ENCODE data around the gene RBM27. TPM values are rescaled to one million over a fixed set of nuclear protein-coding genes. Genes with fewer than 3 reads are reported as not detected.
"Not testable (repeated sequence)": the region's sequence is repeated elsewhere in the genome, so short reads cannot be mapped to it uniquely, and the experiment has no call there.

The RBM27 gene
- total RNA-seq, 1 donor from 2014 or later, result 17.4 TPM

DNA sequence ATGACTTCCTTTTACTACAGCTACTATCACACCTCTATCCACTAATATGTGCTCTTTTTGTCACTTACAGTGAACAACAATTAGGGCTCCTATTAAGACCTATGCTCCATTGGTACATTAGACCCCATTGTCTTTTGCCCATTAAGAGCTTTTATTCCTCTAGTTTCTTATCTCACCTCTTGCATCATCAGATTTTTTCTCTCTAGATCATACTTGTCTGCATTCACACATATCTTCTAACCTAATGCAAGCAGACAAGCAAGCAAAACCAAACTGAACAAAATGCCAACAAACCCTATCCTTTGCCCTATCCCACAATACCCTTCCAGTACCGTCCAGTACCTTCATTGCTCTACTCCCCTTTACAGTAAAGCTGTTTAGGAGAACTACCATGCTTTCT lies 10.1 kb upstream of the RBM27 start:
- H3K4me3 ChIP-seq (ENCODE audit: low read depth, low read length), result no peak overlapping the region
- TF ChIP-seq, protein P1, sequence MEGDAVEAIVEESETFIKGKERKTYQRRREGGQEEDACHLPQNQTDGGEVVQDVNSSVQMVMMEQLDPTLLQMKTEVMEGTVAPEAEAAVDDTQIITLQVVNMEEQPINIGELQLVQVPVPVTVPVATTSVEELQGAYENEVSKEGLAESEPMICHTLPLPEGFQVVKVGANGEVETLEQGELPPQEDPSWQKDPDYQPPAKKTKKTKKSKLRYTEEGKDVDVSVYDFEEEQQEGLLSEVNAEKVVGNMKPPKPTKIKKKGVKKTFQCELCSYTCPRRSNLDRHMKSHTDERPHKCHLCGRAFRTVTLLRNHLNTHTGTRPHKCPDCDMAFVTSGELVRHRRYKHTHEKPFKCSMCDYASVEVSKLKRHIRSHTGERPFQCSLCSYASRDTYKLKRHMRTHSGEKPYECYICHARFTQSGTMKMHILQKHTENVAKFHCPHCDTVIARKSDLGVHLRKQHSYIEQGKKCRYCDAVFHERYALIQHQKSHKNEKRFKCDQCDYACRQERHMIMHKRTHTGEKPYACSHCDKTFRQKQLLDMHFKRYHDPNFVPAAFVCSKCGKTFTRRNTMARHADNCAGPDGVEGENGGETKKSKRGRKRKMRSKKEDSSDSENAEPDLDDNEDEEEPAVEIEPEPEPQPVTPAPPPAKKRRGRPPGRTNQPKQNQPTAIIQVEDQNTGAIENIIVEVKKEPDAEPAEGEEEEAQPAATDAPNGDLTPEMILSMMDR (conservative IDR thresholded peaks at IDR 0.05; ENCODE audit: low read depth, low read length), result no peak
- no peak for DNase-seq (ENCODE audit: low read depth)

- not testable (repeated sequence) for DNase-seq (ENCODE audit: low read depth); H3K4me3 ChIP-seq (ENCODE audit: low read depth, low read length)
Observed at GRCh38 chr5:146194997-146195396, 8.4 kb upstream of the RBM27 start.

- no peak overlapping the region for H3K4me3 ChIP-seq (ENCODE audit: low read depth, low read length)
- no peak for DNase-seq (ENCODE audit: low read depth)
- TF ChIP-seq, protein P1 (conservative IDR thresholded peaks at IDR 0.05; ENCODE audit: low read depth, low read length), result no peak
Observed at GRCh38 chr5:146196459-146197048, 6.9 kb upstream of the RBM27 start.

DNA sequence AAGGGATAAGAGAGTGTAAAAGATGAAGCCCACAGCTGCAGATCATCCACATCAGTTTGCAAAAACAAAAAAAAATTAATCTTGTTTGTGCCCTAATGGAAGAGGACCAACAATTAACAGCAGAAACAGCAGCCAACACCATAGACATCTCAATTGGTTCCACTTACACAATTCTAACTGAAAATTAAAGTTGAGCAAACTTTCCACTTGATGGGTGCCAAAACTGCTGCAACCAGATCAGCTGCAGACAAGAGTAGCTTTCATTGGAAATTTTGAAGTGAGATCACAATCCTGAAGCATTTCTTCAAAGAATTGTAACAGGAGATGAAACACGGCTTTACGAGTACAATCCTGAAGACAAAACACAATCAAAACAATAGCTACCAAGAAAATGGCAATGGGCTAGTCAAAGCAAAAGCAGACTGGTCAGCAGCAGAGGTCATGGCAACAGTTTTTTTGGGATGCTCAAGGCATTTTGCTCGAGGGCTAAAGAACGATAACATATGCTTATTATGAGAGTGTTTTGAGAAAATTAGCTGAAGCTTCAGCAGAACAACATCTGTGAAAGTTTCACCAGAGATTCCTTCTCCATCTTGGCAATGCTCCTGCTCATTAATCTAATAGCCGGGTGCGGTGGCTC lies 4.1 kb upstream of the RBM27 start:
- no peak for DNase-seq (ENCODE audit: low read depth)
- TF ChIP-seq, protein P1 (conservative IDR thresholded peaks at IDR 0.05; ENCODE audit: low read depth, low read length), result no peak
- H3K4me3 ChIP-seq (ENCODE audit: low read depth, low read length), result no peak overlapping the region

- not testable (repeated sequence) for H3K4me3 ChIP-seq (ENCODE audit: low read depth, low read length); DNase-seq (ENCODE audit: low read depth)
Observed at GRCh38 chr5:146201795-146202194, 1.6 kb upstream of the RBM27 start.

GRCh38 chr5:146203872-146204192 lies 427 bp downstream of the RBM27 start:
- DNase-seq (ENCODE audit: low read depth), result no peak
- TF ChIP-seq, protein P1 (conservative IDR thresholded peaks at IDR 0.05; ENCODE audit: low read depth, low read length), result no peak

GRCh38 chr5:146205499-146206202 lies 2.2 kb downstream of the RBM27 start:
- H3K4me3 ChIP-seq (ENCODE audit: low read depth, low read length), result peak overlapping the region; percentile 96
- TF ChIP-seq, protein P1 (conservative IDR thresholded peaks at IDR 0.05; ENCODE audit: low read depth, low read length), result no peak
- no peak for DNase-seq (ENCODE audit: low read depth)

More at GRCh38 chr5:146203872-146204192, 427 bp downstream of the RBM27 start:
- peak overlapping the region; percentile 96 for H3K4me3 ChIP-seq (ENCODE audit: low read depth, low read length)

DNA sequence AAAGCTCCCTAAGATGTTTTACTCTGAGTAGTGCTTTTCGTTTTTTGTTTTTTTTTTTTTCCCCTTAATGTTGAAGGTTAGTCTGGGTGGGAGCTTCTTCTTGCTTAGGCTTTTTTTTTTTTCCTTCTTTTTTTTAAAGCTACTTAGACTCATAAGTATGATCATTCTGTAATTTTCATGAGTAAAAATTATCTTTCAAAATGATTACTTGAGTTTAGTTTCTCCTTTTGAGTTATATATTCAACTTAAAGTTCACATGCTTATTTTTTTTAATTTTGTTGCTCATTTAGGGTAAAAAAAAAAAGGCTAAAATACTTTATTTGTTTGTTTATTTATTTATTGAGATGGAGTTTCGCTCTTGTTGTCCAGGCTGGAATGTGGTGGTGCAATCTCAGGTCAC lies 2.9 kb downstream of the RBM27 start:
- no peak overlapping the region for H3K4me3 ChIP-seq (ENCODE audit: low read depth, low read length)
- TF ChIP-seq, protein P1 (conservative IDR thresholded peaks at IDR 0.05; ENCODE audit: low read depth, low read length), result no peak
- no peak for DNase-seq (ENCODE audit: low read depth)

All from epithelial cell of proximal tubule (primary cell).